GM18505 (cell line): ENCODE results near the gene HYI.
"Not testable (repeated sequence)": the region's sequence is repeated elsewhere in the genome, so short reads cannot be mapped to it uniquely, and the experiment has no call there.

Source experiments
- ATAC-seq: cut with Tn5 transposase; IDR thresholded peaks from one replicate; pipeline ENCODE4 v1.9.1; 2021; ENCODE audit not compliant: unreplicated experiment
- POLR2A ChIP-seq: IDR thresholded peaks from 4 replicates; pipeline ENCODE4 v1.6.1; 2011; ENCODE audit warnings: borderline replicate concordance; ENCODE audit not compliant: insufficient read depth, insufficient read length; ENCODE audit errors: extremely low read depth

Gene HYI, protein sequence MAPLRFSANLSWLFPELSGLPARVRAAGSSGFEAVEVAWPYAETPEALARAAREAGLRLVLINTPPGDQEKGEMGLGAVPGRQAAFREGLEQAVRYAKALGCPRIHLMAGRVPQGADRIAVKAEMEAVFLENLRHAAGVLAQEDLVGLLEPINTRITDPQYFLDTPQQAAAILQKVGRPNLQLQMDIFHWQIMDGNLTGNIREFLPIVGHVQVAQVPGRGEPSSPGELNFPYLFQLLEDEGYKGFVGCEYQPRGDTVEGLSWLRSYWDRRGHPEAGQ

DNA sequence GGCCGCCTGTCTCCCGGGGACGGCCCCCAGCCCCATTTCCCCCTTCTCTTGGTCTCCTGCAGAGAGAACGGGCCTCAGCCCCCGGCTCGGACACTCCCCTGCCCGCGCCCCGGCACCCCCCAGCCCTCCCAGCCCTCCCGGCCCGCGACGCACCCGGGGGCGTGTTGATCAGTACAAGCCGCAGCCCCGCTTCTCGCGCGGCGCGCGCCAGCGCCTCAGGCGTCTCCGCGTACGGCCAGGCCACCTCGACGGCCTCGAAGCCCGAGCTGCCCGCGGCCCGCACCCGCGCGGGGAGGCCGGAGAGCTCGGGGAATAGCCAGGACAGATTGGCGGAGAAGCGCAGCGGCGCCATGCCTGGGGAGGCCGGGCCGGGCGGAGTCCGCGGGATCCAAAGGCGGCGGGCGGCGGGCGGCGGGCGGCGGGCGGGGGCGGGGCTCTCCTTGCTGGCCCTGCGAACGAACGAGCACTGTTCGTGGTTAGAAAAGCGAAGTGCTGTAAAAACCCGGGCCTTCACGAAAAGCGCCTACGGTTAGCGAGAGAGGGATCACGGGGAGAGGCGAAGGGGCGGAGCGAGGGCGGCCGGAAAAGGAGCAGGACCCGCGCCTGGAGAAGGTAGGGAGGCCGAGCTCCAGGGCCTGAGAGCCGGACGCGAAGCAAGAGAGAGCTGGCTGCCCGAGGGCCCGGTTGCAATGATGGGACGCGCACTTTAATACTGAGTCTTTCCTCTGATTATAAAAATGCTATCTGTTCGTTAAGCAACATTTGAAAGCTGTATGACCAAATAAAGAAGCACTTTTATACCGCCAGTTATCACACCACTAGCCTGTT, at the start of gene HYI:
TSS of gene HYI (minus strand) at position 490 of the 828 bp plus-strand sequence. CDS start at position 352, 138 bp downstream.
- no peak for TF ChIP-seq POLR2A
- no peak for ATAC-seq

DNA sequence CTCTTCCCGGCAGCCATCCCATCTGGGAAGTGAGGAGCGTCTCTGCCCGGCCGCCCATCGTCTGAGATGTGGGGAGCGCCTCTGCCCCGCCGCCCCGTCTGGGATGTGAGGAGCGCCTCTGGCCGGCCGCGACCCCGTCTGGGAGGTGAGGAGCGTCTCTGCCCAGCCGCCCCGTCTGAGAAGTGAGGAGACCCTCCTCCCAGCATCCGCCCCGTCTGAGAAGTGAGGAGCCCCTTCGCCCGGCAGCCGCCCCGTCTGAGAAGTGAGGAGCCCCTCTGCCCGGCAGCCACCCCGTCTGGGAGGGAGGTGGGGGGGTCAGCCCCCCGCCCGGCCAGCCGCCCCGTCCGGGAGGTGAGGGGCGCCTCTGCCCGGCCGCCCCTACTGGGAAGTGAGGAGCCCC, 48.1 kb upstream of the HYI start:
- ATAC-seq = not testable (repeated sequence)

DNA sequence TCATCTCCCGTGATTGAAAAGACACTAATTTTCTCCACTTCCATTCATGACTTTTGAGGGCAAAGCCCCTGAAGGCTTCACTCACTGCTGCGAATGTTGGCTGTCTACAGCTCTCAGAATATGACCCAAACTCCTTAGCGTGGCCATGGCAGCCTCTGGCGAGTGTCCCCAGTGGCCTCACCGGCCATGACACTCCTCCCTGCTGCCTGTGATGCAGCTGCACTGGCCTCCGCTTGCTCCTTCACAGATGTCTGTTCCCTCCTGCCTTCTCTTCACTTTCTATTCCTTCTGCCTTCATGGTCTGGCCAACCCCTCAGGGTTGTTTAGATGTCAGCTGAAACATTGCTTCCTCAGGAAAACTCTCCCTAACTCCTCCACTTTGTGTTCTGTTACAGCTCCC, 46.2 kb upstream of the HYI start:
- no peak for TF ChIP-seq POLR2A
- no peak for ATAC-seq

DNA sequence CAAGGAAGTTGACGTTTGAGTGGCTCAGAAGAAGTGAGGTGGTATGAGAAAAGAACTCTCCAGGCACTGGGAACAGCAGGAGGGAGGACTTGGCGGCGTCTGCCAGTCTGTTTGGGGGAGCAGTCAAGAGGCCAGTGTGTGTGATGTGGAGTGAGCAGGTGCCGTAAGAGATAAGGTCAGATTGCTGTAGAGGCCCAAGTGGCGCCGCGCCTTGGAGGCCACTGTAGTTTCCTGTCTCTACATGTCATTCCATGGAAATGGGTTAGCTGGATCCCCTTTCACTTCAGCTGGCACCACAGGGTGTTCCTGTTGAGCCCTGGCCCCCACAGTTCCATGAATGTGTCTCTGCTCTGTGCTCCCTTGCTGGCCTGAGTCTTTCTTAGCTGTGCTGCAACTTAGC, 41.5 kb upstream of the HYI start:
- ATAC-seq = no peak
- no peak for TF ChIP-seq POLR2A

DNA sequence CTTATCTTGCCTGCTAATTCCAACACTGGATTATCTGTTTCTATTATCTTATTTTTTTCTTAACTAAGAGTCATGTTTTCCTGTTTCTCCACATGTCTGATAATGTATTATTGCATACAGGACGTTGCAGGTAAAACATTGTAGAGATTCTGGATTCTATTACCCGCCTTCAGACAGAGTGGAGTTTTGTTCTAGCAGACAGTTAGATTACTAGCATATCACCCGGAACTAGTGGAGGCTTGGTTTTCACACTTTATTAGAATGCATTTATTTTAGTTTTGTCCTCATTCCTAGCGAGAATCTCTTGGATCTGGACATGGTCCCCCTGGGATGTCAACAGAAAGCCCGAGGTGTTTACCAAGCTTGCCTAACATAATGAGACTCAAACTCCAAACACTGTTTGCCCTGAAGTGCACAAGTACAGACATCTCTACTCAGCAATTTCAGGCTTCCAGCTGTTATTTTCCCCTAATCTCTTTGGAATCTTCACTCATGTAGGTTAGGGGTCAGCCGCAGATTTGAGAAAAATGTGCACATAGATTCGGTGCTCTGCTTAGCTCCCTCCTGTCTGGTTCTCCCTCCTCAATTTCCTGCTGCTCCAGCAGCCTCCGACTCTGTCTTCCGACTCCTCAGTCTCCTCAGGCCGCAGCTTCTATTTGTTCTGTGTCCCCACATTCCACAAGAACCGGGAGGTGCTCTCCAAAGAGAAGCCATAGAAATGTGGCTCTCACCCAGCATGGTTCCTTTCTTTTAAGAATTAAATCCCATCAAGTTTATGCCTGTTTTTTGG, 40.1 kb upstream of the HYI start:
- no peak for ATAC-seq
- no peak for TF ChIP-seq POLR2A

DNA sequence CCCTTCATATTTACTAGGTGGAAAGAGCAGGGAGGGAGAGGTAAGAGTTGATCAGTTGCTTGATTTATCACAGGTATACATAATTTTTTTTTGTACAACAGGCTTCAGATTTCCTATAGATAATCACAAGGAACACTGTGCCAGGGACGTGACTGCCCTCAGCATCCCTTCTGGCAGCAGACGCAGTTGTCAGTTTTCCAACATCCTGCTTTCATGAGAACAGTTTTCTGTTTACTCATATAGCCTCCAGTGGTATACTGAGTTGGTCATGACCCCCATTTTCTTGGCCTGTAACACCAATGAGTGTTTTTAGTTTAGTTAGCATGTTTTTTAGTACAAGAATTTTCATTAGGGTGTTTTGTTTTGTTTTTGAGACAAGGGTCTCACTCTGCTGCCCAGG, 39.1 kb upstream of the HYI start:
- no peak for TF ChIP-seq POLR2A
- no peak for ATAC-seq

DNA sequence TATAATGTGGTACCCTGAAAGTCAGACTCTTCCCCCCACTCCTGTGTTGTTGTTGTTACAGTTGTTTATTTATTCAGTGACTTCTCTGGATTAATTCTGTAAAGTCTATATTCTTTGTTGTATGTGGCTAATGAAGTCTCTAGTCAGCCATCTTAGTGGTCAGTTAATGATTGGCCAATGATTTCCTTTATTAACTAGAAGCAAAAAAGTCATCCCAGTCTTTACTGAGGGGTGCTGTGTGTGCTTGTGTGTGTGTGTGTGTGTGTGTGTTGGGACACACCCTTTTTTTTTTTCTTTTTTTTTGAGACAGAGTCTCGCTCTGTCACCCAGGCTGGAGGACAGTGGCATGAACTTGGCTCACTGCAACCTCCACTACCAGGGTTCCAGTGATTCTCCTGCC, 37.3 kb upstream of the HYI start:
- no peak for ATAC-seq
- no peak for TF ChIP-seq POLR2A

DNA sequence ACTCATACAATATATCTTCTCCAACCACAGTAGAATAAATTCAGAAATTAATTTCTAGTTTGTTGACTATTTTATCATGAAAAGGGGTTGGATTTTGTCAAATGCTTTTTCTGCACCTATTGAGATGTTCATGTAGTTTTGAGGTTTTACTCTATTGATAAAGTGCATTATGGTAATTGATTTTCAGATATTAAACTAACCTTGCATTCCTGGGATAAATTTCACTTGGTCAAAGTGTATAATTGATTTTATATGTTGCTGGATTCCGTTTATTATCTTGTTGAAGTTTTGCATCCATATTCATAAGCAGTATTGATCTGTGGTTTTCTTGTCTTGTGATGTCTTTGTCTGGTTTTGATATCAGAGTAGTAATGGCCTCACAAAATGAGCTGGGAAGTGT, 34.4 kb upstream of the HYI start:
- no peak for ATAC-seq
- no peak for TF ChIP-seq POLR2A

DNA sequence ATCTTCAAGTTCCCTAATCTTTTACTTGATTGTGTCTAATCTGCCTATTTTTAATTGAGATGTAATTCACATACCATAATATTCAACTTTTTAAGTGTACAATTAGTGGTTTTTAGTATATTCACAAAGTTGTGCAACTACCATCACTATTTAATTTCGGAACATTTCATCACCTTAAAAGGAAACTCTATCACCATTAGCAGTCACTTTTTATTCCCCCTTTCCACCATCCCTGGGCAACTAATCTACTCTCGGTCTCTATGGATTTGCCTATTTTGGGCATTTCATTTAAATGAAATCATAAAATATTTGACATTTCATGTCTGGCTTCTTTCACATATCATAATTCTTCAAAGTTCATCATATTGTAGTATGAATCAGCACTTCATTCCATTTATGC, 30.6 kb upstream of the HYI start:
- no peak for ATAC-seq
- TF ChIP-seq POLR2A = no peak

DNA sequence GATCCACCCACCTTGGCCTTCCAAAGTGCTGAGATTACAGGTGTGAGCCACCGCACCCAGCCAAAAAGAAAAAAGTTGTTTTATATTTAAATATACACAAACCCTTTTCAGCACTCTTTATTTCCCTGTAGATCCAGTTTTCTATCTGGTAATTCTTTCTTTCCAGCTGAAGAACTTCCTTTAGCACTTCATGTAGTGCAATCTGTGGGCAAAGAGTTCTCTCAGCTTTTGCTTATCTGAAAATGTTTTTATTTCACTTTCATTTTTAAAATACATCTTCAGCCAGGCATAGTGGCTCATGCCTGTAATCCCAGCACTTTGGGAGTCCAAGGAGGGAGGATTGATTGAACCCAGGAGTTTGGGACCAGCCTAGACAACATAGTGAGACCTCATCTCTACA, 28.5 kb upstream of the HYI start:
- TF ChIP-seq POLR2A = no peak
- no peak for ATAC-seq

DNA sequence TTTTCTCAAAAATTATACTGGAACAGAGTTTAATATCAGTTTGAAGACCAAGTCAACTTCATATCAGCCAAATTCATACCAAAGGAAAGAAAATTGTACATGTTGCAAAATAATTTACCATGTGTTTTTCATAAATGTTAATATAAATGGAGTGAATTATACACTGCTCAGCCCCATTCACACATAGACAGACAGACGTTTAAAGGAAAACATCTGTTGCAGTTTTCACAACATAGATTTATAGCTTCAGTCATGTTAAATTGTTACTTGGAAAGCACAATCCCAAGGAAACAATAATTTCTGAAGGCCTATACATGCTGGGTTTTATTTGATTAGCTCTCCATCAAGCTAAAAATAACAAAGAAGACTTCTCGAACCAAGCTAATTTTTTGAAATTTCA, 27.8 kb upstream of the HYI start:
- no peak for ATAC-seq
- TF ChIP-seq POLR2A = no peak

DNA sequence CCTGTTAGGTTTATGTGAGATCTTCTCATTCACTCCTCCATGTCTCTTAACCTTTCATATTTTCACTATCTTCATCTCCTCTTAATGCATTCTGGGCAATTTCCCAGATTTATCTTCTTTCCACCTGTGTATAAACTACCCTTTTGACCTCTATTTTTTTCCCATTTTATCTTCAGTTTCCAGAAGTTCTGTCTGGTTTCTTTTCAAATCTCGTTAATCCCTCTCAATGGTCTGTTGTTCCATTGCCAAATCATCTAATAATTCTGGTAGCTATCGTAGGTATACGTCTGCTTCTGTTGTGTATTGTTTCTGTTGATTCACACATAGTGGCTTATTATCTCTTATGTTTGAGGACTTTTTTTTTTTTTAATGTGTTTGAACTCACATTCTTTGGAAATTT, 25.7 kb upstream of the HYI start:
- no peak for ATAC-seq
- no peak for TF ChIP-seq POLR2A

DNA sequence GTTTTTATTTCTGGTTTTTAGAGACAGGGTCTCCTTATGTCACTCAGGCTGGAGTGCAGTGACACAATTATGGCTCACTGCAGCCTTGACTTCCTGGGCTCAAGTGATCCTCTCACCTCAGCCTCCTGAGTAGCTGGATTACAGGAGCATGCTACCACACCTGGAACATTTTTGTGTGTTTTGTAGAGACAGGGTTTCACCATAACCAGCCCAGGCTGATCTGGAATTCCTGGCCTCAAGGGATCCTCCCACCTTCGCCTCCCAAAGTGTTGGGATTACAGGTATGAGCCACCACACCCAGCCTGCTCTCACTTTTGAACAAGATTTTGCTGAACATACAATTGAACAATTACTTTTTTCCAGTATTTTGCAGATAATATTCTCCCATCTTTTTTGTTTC, 24.0 kb upstream of the HYI start:
- no peak for ATAC-seq
- TF ChIP-seq POLR2A = no peak

DNA sequence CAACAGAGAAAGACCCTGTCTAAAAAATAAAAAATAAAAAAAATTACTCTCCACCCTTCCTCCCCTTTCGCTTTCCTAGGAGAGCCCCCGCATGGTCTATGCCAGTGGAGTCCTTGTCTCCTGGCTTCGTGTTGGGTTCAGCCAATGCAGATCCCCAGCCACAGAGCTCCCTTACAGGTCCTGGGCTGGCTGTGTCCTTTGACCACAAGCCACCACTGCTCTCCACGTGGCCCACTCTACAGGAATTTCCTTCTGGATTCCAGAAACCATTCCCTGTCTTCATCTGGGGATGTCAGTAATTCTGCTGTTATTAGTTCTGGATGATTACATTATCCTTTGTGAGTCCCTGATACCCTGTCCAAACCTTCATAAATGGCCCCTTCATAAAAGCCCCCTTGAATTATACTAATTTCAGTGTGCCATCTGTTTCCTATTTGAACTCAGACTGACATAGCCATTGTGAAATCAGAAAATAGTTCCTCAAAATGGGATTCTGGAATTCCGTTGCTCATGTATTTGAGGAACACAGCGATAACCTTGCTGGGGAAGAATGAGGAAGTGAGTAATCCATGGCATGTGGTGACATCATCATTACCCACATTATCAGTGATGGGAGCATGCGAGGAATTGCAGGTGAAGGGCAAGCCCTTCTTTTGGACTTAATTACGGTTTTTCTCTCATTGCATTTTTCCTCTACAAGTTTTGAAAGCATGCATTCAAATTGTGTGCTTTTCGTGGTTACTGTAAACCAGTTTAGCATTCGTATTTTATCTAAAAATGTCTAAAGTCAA, 22.1 kb upstream of the HYI start:
- not testable (repeated sequence) for ATAC-seq
